Head of caudate nucleus (tissue), 42 donors: ENCODE measurements around the gene COL6A2.
"Not testable (repeated sequence)": the region's sequence is repeated elsewhere in the genome, so short reads cannot be mapped to it uniquely, and the experiment has no call there.

Source experiments
- DNase-seq, 42 donors: peaks; one replicate each; pipeline versions ENCODE4 v3.0.0 to v3.0.0-alpha.2; 2020 to 2021; ENCODE audit warnings: mixed read lengths in 7 of 42
- intact Hi-C: fragments of 100-400 bp; cut with DNase I; formaldehyde crosslinking; loops from one replicate; pipeline ENCODE4 v1.15.0; 2022

The COL6A2 gene

DNA sequence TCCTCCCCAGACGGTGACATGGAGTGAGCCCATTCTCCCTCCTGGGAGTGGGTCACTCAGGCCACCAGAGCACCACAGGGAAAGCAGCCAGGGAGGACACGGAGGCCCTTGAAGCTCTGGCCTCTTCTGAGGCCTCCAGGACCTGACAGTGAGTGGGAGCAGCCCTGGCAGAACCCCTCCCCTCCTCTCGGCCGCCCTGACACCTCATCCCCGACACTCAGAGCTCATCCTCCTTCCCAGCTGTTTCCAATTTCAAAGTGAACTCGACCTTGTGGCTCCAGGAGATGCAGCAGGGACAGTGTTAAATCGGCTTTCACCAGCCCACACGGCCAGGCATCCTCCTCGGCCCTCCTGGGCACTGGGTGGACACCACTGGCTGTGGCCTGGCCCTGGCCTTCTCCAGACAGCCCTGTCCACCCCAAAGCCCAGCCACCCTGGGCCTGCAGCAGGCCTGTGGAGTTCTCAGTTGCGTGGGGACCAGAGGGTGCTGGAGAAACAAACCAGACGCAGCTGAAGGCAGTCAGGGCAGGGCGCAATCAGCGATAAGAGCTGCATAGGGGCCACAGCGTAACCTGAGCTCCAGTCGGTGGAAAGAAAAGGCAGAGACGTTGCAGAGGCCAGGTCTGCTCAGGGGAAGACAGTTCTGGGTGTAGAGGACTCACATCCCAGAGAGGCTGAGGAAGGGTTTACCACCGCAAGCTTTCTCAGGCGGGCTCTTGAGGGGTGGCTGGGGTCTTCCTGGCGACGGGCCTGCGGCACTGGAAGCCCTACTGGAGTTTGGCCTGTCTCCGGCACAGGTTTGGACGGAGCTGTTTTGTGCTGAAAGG lies 30.4 kb downstream of the COL6A2 start:
- DNase-seq = no peak
- intact Hi-C loops = no loop called here

DNA sequence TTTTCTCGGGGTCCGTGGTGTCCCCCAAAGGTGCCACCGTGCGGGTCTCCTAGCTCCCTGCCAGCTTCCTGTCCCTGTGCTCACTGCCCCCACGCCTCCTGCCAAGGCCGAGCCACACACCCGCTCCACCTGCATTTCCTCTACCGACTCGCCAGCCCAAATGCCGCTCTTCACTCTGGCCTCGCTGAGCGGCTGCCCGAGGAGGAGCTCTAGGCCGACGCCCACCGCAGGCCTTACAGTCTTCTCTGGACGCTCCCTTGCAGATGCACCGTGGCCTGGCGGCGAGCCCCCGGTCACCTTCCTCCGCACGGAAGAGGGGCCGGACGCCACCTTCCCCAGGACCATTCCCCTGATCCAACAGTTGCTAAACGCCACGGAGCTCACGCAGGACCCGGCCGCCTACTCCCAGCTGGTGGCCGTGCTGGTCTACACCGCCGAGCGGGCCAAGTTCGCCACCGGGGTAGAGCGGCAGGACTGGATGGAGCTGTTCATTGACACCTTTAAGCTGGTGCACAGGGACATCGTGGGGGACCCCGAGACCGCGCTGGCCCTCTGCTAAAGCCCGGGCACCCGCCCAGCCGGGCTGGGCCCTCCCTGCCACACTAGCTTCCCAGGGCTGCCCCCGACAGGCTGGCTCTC lies 31.1 kb downstream of the COL6A2 start:
- intact Hi-C loops = no loop called here
- peak in 1 of 42 donors; percentile 3 for DNase-seq

DNA sequence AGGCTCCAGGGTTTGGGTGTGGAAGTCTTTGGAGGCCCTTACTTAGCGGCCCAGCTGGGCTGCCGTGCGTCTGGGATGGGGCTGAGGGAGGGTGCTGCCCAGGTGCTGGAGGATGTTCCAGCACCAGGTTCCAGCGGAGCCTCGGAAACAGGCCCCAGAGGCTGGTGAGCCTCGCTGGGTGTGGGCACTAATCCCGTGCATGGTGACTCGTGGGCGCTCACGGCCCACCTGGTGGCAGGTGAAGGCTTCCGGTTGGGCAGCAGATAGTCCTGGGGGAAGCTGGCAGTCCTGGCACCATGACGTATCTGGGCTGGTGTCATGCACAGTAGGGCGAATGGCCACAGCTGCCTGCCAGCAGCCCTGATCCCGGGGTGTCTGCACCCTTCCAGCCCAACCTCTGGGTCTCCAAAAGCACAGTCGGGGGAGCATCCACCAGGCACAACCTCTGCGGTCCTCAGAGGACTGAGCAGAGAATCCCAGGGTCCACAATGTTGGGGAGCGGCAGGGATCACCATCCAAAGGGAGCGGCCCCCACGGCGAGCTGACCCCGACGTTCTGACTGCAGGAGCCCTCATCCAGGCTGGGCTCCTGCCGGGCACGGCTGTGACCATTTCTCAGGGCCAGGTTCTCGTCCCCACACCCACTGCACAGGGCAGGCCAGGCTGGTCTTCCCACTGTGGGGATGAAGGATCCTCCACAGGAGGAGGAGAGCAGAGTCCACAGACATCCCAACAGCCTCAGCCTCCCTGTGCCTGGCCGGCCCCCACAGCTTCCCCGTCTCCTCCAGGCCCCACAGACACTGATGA lies 32.1 kb downstream of the COL6A2 start:
- DNase-seq = no peak
- intact Hi-C loops = no loop called here

DNA sequence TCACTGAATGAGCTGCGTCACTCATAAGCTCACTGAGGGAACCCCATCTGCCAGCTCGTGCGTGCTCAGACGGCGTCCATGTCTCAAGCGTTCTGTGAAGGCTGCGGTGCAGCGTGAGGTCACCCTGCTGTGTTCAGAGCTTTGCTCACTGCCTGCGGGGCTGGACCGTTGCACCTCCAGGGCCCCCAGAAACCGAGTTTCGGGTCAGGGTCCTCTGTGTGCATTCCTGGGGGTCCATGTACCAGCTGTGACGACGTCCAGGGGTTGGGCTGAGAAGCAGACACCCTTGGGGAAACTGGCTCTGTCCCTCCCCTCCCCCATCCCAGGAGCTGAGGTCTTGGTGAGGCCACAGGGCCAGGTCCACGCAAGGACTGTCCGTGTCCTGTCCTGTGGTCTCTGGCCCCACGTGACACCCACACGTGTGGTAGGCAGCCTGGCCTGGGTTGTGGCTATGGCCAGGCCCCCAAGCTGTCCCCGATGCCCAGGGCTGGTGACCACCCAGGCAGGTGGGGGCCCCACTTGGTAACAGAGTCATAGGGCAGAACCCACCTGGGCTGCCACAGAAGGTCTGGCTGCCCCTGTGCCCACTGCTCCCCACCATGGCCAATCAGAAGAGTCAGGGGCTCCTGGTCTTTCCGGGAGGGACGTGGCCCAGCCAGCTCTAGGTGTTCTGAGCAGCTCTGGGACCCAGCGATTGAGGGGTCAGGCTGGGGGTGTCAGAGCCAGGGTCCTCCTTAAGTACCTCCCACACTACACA lies 33.1 kb downstream of the COL6A2 start:
- no peak for DNase-seq
- intact Hi-C loops = no loop called here

DNA sequence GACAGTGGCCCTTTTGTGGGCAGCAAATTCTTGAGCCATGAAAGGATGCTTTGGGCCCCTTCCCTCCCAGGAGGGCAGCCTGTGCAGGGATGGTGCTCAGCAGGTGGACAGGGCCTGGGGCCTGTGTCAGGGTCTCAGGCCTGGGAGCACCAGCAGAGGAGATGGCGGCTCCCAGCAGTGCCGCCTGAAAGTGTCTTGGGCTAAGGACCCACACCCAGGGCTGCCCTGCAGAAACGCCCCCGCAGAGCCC lies 33.6 kb downstream of the COL6A2 start:
- DNase-seq = no peak
- intact Hi-C loops = no loop called here

DNA sequence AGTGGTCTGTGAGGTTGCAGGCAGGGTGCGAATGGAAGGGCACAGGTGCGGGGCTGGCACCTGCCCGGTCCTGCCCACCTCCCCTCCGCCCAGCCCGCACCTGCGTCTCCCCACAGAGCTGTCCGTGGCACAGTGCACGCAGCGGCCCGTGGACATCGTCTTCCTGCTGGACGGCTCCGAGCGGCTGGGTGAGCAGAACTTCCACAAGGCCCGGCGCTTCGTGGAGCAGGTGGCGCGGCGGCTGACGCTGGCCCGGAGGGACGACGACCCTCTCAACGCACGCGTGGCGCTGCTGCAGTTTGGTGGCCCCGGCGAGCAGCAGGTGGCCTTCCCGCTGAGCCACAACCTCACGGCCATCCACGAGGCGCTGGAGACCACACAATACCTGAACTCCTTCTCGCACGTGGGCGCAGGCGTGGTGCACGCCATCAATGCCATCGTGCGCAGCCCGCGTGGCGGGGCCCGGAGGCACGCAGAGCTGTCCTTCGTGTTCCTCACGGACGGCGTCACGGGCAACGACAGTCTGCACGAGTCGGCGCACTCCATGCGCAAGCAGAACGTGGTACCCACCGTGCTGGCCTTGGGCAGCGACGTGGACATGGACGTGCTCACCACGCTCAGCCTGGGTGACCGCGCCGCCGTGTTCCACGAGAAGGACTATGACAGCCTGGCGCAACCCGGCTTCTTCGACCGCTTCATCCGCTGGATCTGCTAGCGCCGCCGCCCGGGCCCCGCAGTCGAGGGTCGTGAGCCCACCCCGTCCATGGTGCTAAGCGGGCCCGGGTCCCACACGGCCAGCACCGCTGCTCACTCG lies 34.1 kb downstream of the COL6A2 start:
- intact Hi-C loops = no loop called here
- no peak for DNase-seq

DNA sequence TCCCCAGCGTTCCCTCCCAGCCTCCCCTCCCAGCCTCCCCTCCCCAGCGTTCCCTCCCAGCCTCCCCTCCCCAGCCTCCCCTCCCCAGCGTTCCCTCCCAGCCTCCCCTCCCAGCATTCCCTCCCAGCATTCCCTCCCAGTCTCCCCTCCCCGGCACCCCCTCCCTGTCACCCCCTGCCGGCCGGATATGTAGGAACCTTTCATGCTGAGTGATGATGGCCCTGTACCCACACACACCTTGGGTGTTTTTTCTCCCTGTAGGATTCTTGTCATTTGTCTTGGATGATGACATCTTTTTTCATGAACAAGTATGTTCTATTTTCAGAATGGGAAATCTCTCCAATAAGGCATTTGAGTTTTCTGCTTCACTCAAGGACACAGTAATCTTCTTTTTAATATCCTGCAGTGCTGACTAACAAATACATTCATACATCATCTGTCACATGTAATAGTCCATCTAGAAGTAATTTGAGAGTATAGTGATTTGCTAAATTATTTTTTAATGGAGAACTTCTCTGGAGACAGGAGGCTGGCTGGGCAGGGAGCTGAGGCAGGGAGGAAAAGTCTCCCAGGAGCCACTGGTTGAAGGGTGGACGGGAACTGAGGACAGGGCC lies 38.0 kb downstream of the COL6A2 start:
- intact Hi-C loops = no loop called here
- DNase-seq = peak in 1 of 42 donors; percentile 10

DNA sequence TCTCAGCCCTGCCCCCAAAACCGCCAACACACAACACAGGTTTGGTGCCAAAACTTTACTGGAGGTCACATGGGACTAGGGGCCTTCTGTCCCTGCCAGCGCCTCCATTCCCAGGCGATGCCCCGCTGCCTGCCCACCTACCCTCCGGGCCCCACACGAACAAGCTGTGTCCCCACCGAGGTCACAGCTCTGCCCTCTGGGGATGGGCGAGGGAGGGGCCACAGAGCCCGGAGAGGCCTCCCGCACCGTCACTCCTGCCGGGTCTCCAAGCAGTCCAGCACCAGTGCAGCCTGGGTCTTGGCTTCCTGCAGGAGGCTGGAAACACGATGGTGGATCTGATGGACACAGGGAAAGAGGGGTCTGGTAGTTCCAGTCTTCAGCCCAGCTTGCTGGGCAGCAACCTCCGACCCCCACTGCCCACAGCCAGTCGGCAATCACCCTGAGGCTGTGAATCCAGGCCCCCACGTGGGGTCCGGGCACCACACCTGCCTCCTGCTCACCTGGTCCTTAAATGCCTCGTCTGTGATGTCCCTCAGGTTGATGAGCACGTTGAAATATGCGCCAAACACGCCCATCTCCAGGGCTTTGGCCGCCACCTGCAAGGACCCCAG lies 38.9 kb downstream of the COL6A2 start:
- DNase-seq = no peak
- intact Hi-C loops = no loop called here

DNA sequence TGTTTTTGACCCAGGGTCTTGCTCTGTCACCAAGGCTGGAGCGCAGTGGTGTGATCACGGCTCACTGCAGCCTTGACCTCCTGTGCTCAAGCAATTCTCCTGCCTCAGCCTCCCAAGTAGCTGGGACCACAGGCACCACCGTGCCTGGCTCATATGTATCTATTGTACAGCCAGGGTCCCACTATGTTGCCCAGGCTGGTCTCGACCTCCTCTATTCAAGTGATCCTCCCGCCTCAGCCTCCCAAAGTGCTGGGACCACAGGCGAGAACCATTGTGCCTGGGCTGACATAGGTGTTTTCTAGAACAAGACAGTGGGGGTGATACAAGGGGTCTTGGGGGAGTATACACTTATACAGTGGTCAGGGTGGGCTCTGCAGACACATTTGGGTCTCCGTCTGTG lies 40.0 kb downstream of the COL6A2 start:
- no peak for DNase-seq
- intact Hi-C loops = no loop called here

DNA sequence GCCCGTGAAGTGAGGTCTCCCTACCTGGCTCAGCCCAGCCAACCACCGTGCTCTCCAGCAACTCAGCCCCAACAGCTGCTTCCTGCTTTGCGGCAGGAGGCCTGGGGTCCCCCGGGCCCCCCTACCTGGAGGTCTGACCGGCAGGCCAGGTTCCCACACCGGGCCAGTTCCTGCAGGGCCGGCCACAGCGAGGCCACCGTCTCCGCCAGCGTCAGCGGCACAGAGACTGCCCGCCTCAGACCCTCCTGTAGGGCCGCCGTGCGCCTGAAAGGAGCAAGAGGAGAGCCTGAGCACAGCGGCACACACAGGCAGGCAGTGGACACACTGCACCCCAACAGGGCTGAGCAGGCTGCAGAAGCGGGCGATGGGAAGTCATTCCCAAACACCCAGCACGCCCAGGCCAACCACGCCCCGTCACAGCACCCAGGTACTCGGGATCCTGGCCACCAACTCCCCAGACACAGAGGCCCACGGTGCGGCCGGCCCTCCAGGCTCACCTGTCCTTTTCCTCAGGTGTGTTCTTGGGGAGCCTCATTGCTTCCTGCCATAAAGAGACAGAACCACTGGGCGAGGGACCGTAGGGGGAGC lies 40.6 kb downstream of the COL6A2 start:
- intact Hi-C loops = no loop called here
- no peak for DNase-seq

DNA sequence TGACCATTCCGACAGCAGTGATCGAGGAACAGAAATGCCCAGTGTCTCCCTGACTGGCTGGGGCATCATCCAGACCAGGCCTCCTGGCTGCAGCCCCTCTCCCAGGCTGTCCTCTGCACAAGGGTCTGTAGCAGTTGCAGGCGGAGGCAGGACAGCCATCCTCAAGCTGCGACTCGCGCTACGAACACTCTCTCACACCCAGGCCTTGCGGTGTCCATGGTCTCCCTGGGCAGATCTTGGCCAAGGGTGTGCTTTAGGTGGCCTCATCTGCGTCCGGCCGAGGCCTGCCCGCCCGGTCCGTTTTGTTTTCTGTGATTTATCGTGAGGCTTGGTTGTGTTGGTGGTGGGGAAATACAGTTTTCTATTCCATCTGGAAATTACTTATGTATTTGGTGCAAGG lies 41.8 kb downstream of the COL6A2 start:
- intact Hi-C loops = loop anchor here (10.0 kb wide), 1 partner anchor 85 kb away; the partner anchor contains the start of gene LSS
- no peak for DNase-seq

DNA sequence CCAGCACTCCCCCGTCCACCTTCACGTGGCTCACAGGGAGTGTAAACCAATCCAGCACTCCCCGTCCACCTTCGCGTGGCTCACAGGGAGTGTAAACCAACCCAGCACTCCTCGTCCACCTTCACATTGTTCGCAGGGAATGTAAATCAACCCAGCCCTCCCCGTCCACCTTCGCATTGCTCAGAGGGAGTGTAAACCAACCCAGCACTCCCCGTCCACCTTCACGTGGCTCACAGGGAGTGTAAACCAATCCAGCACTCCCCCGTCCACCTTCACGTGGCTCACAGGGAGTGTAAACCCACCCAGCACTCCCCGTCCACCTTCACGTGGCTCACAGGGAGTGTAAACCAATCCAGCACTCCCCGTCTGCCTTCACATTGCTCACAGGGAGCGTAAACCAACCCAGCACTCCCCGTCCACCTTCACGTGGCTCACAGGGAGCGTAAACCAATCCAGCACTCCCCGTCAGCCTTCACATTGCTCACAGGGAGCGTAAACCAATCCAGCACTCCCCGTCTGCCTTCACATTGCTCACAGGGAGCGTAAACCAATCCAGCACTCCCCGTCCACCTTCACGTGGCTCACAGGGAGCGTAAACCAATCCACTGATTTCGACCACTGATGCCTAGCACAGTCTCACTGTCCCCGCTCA lies 42.6 kb downstream of the COL6A2 start:
- not testable (repeated sequence) for DNase-seq
- intact Hi-C loops = loop anchor here (10.0 kb wide), 1 partner anchor 84 kb away; the partner anchor contains the start of gene LSS

DNA sequence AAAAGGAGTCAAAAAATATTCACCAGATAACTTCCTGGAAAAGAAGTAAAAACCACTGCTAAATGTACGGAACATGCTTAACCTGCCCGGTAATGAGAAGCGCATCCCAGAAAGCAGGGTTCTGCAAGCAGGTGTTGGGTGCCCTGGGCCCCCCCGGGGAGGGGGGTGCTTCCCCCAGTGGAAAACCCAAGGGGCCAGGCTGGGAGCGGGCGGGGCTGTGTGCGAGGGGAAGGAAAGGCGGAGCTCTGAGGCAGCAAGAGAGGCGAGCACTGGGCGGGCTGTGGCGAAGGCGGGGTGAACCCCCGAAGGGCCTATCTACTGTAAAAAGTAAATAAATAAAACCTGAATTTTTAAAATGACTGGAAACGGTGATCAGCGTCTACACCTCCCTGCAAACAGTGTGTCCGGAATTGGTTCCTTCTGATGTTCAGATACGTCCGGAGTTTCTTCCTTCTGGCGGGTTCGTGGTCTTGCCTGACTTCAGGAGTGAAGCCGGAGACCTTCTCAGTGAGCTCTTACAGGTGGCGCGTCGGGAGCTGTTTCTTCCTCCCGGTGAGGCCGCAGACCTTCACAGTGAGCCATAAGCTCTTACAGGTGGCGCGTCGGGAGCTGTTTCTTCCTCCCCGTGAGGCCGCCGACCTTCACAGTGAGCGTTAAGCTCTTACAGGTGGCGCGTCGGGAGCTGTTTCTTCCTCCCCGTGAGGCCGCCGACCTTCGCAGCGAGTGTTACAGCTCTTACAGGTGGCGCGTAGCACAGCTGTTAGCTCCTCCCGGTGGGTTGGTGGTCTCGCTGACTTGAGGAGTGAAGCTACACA lies 44.1 kb downstream of the COL6A2 start:
- intact Hi-C loops = loop anchor here (10.0 kb wide), 1 partner anchor 83 kb away; the partner anchor contains the start of gene LSS
- DNase-seq = no peak

DNA sequence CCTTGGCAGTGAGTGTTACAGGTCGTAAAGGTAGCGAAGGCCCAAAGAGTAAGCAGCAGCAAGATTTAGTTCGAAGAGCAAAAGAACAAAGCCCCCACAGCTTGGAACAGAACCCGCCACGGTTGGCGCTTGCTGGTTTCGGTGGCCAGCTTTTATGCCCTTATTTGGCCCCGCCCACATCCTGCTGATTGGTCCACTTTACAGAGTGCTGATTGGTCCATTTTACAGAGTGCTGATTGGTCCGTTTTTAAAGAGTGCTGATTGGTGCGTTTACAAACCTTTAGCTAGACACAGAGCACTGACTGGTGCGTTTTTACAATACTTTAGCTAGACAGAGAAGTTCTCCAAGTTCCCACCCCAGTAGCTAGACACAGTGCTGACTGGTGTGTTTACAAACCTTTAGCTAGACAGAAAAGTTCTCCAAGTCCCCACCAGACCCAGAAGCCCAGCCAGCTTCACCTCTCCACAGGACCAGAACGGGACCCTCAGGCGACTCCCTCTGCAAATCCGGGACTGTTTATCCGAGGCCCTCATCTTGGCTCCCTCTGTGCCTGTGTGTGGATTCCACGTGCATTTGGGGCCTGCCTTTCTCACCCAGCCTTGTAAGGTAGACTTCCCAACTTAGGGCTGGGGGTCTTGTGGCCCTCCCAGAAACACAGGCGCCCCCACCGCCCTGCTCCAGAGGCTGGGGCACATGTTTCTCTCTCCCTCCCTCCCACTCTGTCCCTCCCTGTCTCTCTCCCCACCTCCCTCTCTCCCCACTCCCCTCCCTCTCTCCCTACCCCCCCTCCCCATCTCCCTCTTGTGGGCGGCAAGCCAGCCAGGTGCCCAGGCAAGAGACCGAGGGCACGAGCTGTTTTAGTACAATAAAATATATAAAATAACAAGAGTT lies 44.9 kb downstream of the COL6A2 start:
- intact Hi-C loops = loop anchor here (10.0 kb wide), 1 partner anchor 82 kb away; the partner anchor contains the start of gene LSS
- DNase-seq = peak in 1 of 42 donors; percentile 0
